ENCODE data around the gene CMKLR1.

- TF ChIP-seq, protein P1, sequence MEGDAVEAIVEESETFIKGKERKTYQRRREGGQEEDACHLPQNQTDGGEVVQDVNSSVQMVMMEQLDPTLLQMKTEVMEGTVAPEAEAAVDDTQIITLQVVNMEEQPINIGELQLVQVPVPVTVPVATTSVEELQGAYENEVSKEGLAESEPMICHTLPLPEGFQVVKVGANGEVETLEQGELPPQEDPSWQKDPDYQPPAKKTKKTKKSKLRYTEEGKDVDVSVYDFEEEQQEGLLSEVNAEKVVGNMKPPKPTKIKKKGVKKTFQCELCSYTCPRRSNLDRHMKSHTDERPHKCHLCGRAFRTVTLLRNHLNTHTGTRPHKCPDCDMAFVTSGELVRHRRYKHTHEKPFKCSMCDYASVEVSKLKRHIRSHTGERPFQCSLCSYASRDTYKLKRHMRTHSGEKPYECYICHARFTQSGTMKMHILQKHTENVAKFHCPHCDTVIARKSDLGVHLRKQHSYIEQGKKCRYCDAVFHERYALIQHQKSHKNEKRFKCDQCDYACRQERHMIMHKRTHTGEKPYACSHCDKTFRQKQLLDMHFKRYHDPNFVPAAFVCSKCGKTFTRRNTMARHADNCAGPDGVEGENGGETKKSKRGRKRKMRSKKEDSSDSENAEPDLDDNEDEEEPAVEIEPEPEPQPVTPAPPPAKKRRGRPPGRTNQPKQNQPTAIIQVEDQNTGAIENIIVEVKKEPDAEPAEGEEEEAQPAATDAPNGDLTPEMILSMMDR (IDR thresholded peaks at IDR 0.05), result no peak
- TF ChIP-seq ZFX (IDR thresholded peaks at IDR 0.05; ENCODE audit: borderline replicate concordance), result no peak
These were observed 25.3 kb downstream of the CMKLR1 start for GRCh38 chr12:108313606-108314351.
